GM23338 (cell line): ENCODE measurements around the gene NBEAL2.

Source experiments
- EZH2 ChIP-seq: fragments of 200-600 bp; sonication (generic); IDR thresholded peaks from one replicate; pipeline ENCODE4 v1.8.0; 2017; ENCODE audit warnings: antibody characterized with exemption, mild to moderate bottlenecking, low read depth; ENCODE audit not compliant: unreplicated experiment
- EZH2phosphoT487 ChIP-seq: fragments of 200-600 bp; sonication (generic); IDR thresholded peaks from one replicate; pipeline ENCODE4 v1.8.1; 2018; ENCODE audit warnings: antibody characterized with exemption; ENCODE audit not compliant: unreplicated experiment
- REST ChIP-seq: IDR thresholded peaks from one replicate; pipeline ENCODE4 v1.6.1; 2018; ENCODE audit warnings: antibody characterized with exemption; ENCODE audit not compliant: unreplicated experiment
- TF ChIP-seq, protein P1 (sequence below), 2 experiments: fragments of 200-600 bp in 1 of 2; sonication (generic) in 1 of 2; conservative IDR thresholded peaks; 2 replicates each; pipeline versions ENCODE4 v1.5.1 to v1.6.1; 2016 to 2017; ENCODE audit warnings: antibody characterized with exemption in 2 of 2, low read depth in 2 of 2, mild to moderate bottlenecking in 2 of 2, moderate library complexity in 1 of 2

DNA sequence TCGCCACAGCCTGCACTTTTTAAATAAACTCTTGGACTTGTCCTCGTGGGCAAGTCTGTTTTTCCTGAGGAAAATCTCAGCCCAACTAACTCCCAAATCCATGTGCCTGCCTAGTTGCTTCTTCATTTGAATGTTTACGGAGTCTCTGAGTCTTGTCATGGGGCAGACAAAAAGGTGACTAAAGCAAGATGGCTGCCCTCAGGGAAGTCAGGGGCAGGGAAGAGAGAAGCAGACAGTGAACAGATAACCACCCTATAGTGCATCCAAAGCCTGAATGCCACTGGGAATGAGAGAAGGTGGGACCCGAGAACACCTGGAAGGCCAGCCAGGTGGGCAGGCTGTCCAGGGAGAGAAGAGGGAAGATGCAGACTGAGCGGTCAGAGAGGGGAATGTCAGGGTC is 24.3 kb upstream of the NBEAL2 start:
- TF ChIP-seq, protein P1, sequence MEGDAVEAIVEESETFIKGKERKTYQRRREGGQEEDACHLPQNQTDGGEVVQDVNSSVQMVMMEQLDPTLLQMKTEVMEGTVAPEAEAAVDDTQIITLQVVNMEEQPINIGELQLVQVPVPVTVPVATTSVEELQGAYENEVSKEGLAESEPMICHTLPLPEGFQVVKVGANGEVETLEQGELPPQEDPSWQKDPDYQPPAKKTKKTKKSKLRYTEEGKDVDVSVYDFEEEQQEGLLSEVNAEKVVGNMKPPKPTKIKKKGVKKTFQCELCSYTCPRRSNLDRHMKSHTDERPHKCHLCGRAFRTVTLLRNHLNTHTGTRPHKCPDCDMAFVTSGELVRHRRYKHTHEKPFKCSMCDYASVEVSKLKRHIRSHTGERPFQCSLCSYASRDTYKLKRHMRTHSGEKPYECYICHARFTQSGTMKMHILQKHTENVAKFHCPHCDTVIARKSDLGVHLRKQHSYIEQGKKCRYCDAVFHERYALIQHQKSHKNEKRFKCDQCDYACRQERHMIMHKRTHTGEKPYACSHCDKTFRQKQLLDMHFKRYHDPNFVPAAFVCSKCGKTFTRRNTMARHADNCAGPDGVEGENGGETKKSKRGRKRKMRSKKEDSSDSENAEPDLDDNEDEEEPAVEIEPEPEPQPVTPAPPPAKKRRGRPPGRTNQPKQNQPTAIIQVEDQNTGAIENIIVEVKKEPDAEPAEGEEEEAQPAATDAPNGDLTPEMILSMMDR (conservative IDR thresholded peaks at IDR 0.05; ENCODE audit: low read depth in 2 of 2) = no peak
- TF ChIP-seq EZH2phosphoT487 (no peak), EZH2 (no peak), REST (no peak)
